GM19438 (cell line): Measurements from ENCODE around the gene ATPAF1.
"Not testable (repeated sequence)": the region's sequence is repeated elsewhere in the genome, so short reads cannot be mapped to it uniquely, and the experiment has no call there.

Experiments
- ATAC-seq: cut with Tn5 transposase; IDR thresholded peaks from one replicate; pipeline ENCODE4 v1.9.1; 2021; ENCODE audit warnings: low read depth; ENCODE audit not compliant: unreplicated experiment

Gene ATPAF1

GRCh38 chr1:46681333-46682034 is 13.3 kb upstream of the ATPAF1 start:
- no peak for ATAC-seq

- ATAC-seq: no peak
Observed at GRCh38 chr1:46679789-46680573, 11.8 kb upstream of the ATPAF1 start.

DNA sequence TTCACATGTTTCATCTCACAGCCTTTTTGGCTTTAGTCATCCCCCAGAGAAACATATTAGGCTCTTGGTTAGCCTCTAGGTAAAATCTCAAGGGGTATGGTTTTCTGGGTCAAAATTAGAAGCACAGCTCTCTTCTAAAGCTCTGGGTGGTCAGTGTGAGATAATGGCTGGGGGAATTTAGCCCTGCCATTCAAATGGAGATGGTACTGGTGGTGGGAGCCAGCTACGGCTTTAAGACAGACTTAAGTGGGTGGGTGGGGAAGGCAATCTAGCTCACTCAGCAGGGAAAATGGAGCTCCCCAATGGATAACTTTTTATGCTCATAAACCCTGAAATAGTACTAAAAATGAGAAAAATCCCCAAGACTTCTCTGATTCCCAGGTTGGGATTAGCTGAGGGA is 9.2 kb upstream of the ATPAF1 start:
- no peak for ATAC-seq

- no peak for ATAC-seq
Observed at GRCh38 chr1:46676531-46676930, 8.4 kb upstream of the ATPAF1 start.

DNA sequence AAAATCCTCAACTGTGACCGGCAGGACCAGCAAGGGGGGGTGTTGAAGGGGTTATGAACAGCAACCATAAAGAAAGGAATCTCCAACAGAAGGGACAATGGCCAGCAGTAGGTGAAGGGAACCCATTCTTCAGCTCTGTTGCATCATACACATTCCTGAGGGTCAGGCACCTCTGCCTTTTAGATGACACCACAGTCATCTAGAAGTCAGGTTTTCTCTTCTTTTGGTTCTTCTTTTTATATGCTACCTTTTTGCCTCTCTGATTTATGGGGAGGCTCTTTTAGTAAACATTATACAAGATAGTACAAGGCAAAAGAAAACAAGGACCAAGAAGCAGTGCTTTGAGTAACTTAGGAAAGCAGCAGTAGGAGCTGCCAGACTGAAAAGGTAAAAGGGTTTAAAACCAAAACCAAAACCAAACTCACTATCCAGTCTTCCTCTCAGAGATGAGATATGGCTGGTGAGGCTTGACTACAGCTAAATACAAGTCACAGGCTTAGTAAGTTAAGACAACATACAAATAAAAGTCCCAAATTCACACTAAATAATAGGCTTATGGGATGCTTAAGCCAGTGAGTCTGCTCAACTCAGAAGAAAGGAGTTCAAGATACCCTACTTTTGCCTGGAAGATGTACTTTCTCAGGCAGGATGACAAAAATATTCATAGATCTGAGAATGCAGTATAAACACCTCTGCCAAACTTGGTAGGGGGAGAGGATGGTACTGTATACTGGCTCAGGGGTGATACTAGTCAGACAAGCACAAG is 7.6 kb upstream of the ATPAF1 start:
- ATAC-seq: no peak

DNA sequence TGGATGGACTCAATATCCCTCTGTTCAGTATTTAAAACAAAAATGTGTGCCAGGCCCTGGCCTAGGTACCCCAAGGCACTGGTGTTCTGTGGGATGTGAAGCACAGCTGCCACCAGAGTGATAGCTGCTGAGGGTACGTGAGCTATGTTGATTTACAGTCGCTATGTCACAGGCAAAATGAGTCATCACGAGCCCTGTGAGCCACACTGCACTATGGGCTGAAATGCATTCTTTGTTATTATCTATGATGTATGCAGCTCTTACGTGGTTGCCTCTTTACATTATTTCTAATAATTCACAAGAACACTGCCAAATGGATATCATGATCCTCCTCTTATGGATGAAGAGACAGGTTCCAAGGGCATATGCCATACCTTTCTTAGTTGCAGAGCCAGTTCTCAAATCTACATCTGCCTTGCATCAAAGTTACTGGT is 5.6 kb upstream of the ATPAF1 start:
- no peak for ATAC-seq

GRCh38 chr1:46672696-46673095 is 4.5 kb upstream of the ATPAF1 start:
- ATAC-seq: no peak

- no peak for ATAC-seq
Observed at GRCh38 chr1:46671554-46671953, 3.4 kb upstream of the ATPAF1 start, which contains the start of gene TEX38. Gene TEX38, plus strand, starts transcription at chr1:46671854. Its CDS starts 81 bp downstream, at chr1:46671935.

DNA sequence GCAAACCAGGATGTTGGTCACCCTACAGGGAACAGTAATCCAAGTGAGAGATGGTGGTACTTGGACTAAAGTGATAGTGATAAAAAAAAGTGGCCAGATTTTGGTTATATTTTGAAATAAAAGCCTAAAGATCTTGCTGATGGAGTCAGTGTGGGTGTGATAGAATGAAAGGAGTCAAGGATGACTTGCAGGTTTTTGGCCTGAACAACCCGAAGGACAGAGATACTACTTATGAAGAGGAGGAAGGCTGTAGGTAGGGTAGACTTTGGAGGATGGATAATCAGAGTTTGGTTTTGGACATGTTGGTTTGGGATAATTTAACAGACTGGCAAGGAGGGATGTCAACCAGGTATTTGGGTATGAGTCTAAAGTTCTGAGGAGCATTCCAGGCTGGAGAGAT is 2.0 kb upstream of the ATPAF1 start:
- no peak for ATAC-seq

DNA sequence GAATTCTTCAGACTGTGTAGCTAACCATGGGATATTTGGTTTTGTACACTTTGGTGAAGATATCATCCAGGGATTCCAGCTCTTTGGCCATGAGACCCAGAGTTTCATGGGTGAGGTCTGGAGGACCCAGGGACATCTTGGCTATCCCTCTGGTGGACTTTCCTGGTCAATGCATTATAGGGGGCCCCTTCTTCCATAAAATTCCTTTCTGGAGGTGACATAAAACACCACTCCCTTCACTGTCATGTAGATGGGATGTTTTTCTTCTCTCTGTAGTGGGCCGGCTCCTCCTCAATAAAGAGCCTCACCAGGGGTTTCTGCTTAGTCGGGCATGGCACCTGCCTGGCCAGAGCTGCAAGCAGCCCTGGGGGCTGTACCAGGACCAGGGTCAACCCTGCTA is 2.2 kb downstream of the ATPAF1 start:
- ATAC-seq: no peak

DNA sequence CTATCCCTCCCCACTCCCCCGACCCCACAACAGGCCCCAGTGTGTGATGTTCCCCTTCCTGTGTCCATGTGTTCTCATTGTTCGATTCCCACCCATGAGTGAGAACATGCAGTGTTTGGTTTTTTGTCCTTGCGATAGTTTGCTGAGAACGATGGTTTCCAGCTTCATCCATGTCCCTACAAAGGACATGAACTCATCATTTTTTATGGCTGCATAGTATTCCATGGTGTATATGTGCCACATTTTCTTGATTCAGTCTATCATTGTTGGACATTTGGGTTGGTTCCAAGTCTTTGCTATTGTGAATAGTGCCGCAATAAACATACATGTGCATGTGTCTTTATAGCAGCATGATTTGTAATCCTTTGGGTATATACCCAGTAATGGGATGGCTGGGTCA is 5.2 kb downstream of the ATPAF1 start:
- ATAC-seq: not testable (repeated sequence)

DNA sequence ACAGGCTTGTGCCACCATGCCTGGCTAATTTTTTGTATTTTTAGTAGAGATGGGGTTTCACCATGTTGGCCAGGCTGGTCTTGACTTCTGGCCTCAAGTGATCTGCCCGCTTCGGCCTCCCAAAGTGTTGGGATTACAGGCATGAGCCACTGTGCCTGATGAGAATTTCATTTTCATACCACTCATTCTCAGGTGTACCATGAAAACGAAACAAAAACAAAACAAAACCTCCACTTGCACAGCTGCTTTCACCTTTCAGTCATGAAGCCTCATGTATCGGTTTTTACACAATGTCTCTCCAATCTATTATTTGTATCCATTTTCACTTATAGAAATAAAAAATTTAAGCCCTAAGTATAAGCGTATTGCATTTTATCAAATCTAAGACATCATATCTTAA is 8.0 kb downstream of the ATPAF1 start:
- not testable (repeated sequence) for ATAC-seq

DNA sequence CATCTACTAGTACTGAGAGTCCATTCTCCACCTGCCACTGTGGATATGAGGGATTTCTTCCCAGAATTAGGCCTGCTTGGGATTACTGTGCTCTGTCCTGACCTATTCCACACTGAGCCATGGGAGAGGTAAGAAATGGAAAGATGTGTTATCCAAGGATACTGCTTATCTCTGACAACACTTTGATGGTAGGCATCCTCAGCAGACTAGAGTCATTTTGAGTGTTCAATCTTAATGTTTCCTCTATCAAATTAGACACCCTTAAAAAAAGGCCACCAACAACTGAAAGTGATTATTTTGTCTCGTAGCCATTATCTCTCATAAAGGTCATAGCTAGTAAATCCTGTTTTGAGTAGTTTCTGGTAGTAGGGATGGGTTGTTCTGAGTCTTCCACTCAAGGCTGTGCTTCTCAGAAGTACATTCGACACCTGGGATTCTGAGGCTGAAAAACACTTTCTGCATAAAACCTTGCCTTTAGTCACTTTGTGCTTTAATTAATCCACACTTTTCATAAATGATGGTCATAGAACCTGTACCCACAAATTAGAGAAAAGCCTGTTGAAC is 8.8 kb downstream of the ATPAF1 start:
- no peak for ATAC-seq

DNA sequence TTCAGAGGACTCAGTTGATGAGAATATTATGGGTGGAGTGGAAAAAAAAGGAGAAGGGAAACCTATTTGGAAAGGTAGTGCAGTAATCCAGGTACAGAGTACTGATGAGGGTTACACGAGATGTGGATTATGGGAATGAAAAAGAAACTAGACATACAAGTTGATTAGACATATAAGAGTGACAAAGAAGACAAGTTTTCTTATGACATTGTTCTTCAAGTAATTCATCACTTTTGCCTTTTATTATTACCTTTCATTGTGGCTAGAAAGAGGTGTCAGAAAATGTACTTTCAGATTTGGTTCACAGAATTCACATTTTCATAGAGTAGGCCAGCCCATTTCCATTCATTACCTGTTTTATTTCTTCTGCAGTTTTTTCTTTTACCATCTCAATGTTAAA is 10.4 kb downstream of the ATPAF1 start:
- ATAC-seq: no peak

- no peak for ATAC-seq
Observed at GRCh38 chr1:46656643-46657042, 11.5 kb downstream of the ATPAF1 start.

DNA sequence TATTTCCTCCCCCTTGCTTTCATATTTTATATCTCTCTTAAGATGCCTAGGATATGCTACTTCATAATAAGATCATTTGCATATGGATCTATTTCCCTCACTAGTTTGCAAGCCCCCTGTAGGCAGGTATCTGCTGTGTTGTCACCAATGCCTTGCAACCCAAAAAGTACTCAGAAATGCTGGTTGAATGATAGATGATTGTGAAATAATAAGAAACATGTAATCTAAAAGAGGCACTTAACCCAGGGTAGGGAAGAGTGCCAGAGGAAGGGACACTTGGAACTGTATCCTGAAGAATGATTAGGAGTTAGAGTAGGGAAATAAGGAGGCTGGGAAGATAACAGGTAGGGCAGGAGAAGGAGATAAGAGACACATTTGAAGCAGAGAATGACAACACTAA is 12.3 kb downstream of the ATPAF1 start:
- ATAC-seq: no peak

- not testable (repeated sequence) for ATAC-seq
Observed at GRCh38 chr1:46654698-46655097, 13.5 kb downstream of the ATPAF1 start.

DNA sequence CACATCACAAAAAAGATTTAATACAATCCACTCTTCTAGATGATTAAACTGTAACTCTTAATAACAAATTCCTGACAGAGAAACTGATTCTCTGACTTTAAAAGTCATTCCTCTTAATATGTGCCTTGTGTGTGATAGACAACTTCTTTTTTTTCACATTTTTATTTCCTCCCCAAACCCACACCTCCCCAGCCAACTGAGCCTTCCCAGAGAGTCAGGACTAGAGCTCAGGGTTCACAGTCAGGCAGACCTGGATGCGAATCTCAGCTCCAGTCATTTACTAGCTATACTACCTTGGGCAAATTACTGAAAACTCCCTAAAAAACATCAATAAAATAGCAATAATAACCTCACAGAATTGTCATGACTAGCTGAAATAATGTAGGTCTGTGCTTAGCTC is 14.2 kb downstream of the ATPAF1 start:
- no peak for ATAC-seq

DNA sequence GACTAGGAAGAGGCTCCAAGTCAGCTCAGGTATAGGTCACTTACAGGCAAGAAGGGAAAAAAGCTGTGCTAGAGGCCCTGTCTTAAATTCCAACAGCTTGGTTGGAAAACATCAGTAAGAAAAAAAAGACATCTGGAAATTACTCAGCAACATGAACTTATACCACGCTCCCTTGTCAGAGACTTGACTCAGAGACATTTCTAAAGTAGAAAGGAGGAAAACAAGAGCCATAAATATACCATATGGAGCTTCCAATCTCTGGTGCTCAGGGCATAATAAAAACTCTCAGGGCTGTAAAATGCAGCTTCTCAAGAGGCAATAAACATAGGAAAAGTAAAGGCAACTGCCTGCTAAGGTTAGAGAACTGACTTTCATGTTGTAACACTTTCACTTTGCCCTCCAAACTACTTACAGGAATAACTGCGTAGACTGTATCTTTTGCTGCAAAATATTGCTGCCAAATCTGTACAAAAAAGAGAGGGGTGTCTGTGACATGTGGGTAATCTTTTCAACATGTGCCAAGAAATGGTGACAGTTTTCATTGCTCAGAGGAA is 14.7 kb downstream of the ATPAF1 start:
- no peak for ATAC-seq

DNA sequence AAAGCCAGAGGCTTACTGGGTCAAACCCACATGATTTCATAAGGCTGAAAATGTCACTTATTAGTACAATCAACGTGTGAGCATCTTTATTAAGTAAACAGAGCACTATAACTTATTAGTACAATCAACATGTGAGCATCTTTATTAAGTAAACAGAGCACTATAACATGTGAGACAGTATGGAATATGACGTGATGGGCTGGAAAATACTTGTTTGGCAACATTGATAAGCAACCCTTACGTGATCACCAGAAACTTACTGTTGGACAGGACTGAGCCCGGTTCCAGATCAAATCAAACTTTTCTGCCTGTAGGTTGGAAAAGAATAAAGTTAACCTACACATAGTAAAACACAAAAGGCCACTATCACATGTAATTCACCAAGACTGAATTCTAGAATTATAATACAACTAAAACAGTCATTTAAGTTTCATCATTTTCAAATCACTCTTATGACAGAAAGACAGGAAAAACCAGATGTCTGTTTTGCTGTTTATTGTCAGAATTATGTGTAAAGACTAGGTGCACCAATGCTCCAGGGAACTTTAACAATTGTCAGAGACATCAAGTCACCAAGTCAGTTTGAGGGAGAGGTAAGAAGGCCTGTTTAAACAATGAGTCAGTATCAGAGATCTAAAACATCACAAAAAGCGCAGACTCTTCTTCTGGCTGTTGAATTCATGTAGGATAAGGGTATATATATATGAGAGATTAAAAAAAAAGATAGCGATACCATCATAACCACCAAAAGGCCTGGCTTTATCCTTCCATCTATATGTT is 15.7 kb downstream of the ATPAF1 start:
- no peak for ATAC-seq
